ENCODE measurements around the gene RNU5B-1.
A peak's percentile ranks its signal among the peaks of the same experiment; 100 is the strongest.

The RNU5B-1 gene

DNA sequence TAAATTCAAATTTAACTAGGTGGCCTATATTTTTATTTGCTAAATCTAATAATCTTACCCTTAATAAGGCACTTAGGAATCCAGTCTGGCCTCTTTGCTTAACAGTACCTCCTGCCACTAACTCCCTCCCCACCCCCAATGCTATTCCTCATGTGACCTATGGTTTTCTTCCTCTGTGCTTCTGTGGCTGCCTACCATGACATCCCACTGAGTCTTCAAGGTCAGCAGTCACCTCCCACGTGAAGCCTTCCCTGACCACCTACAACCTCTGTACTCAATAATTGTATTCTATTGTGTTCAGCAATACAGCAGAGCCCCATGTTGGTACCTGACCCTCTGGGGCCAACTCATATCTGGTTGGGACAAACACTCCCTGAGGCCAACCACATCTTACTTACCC, 27.5 kb upstream of the RNU5B-1 start:
- FAIRE-seq (no peak), DNase-seq (ENCODE audit: insufficient read length, low spot score) (no peak)
- TF ChIP-seq POLR2A (IDR thresholded peaks at IDR 0.05; ENCODE audit: low read depth, low read length), result no peak

GRCh38 chr15:65278480-65278879, 26.0 kb upstream of the RNU5B-1 start:
- no peak for TF ChIP-seq POLR2A (IDR thresholded peaks at IDR 0.05; ENCODE audit: low read depth, low read length)
- DNase-seq (ENCODE audit: insufficient read length, low spot score) (no peak), FAIRE-seq (no peak)

DNA sequence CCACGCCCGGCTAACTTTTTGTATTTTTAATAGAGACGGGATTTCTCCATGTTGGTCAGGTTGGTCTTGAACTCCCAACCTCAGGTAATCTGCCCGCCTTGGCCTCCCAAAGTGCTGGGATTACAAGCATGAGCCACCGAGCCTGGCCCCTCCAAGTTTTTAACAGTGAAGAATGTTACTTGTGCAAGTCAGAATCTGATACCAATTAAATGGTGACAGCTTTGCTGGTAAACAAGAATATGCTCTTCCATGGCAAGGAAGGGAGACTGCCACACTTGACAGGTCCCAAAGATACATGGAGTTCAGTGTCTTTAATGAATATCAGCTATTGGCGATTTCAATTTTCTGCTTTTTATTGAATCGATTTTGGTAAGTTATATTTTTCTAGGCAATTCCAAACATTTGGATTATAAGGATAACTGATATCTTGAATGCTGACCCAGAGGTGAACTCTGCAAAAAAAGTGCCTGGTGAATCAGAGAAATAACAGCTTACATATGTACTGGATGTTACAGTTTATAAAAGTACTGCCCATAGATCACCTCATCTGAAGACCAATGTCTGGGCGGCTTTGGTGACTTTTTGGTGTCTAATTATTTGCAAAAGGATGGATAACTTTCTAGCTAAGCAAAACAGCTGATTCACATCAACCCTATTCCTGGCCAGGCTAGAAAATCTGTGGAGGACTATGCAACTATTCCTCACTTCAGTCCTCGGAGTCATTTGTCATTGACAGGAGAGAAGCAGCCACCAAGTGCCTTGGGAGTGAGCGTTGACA, 19.0 kb upstream of the RNU5B-1 start:
- DNase-seq (ENCODE audit: insufficient read length, low spot score), result no peak
- TF ChIP-seq POLR2A (IDR thresholded peaks at IDR 0.05; ENCODE audit: low read depth, low read length), result no peak
- no peak for FAIRE-seq

DNA sequence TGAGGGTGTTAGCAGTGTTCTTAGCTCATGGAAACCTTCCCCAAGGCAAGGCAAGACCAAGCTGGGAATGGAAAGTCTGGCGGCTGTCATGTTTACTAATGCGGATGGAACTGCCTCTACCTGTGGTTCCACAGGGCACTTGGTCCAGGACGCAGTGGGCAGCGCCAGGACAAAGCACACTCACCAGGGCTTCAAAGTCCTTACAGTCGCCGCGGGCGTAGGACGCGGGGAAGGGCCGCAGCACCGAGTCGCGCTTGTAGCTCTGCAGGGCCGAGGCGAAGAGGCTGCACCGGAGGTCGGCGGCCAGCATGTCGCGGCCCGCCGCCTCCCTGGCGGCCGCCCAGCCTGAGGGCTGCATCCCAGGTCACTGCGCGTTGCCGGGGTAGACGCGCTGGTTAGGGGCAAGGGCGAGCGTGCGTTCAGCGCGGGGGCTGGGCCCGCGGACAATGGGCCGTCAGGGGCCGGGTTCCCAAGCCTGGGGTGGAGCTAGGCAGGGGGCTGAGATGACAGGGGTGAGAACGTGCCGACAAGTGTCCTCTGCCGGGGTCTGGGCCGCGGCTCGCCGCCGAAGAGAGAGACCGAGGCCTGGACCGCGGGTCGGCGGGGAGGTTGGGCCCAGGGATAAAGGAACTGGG, 18.3 kb upstream of the RNU5B-1 start:
- TF ChIP-seq POLR2A (IDR thresholded peaks at IDR 0.05; ENCODE audit: low read depth, low read length), result no peak; the same call in 1 of the 2 replicates
- DNase-seq (ENCODE audit: insufficient read length, low spot score), result no peak
- no peak for FAIRE-seq

DNA sequence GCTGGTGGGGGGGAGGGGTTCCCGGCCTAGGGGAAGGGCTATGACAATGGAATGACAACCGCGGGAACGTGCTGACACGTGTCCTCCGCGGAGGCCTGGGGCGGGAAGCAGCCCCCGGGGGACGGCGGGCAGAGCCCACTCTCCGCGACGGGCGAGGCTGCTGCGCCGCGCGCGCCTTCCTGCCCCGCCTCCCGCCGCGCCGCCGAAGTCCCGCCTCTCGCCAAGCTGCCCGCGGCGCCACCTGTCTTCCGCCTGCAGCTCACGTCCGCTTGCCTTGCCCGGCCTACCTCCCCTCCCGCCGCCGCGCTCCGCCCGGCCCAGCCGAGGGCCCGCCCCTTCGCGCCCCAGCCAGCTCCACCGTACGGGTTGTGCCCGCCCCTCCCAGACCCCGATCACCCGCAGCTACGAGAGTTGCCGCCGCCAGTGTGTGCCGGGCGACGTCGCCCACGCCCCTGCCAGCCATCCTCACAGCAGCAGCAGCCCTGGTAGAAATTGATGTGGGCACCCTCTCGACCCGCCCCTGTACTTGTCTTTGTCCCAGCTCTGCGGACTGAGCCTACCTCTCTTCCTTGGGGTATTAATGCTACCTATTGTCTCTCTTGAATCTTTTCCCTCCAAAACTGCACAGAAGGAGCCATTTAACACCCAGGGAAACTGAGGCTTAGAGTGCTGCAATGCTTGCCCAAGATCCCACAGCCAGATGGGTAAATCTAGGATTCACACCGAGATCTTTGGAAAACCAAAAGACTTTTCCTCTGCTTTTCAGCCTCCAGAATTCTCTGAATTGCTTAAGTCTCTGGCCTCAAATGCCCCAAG, 17.6 kb upstream of the RNU5B-1 start, which contains the start of gene PARP16:
PARP16 (minus strand) TSS at position 180 of the 816 bp plus-strand sequence. CDS start 457 bp downstream, outside the sequence.
- FAIRE-seq, result no peak
- DNase-seq (ENCODE audit: insufficient read length, low spot score), result peak; percentile 72
- TF ChIP-seq POLR2A (IDR thresholded peaks at IDR 0.05; ENCODE audit: low read depth, low read length), result peak; percentile 81

DNA sequence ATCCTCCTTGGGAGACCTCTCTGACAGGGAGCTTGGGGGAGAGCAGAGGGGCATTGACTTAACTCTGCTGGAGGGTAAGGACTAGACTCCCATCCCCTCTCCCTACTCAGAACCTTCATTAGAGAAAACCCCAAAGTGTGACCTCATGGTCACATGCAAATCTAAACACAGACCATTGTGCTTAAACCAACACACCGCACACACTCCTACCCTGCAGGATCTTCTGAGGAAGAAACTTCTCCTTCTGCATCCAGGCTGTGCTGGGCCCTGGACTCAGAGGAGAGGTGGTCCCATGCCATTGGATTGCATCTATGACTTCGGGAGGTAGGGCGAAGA, 17.0 kb upstream of the RNU5B-1 start:
- no peak for TF ChIP-seq POLR2A (IDR thresholded peaks at IDR 0.05; ENCODE audit: low read depth, low read length)
- DNase-seq (ENCODE audit: insufficient read length, low spot score), result no peak
- no peak for FAIRE-seq

GRCh38 chr15:65289261-65289854, 15.1 kb upstream of the RNU5B-1 start:
- no peak for TF ChIP-seq POLR2A (IDR thresholded peaks at IDR 0.05; ENCODE audit: low read depth, low read length)
- FAIRE-seq (no peak), DNase-seq (ENCODE audit: insufficient read length, low spot score) (no peak)

DNA sequence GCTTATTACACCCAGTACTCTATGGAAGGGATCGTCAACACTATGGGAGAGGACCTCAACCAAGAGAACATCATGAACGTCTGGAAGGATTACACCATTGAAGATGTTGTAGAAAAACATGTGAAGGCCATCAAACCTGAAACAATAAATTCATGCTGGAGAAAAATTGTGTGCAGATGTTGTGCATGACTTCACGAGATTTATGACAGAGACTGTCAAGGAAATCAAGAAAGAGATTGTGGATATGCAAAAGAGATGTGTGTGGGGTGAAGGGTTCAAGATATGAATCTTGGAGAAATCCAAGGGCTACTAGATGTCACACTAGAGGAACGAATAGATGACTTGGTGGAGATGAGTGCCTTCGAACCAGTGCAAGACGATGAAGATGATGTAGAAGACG, 14.2 kb upstream of the RNU5B-1 start:
- DNase-seq (ENCODE audit: insufficient read length, low spot score), result no peak
- TF ChIP-seq POLR2A (IDR thresholded peaks at IDR 0.05; ENCODE audit: low read depth, low read length), result no peak
- FAIRE-seq, result no peak

DNA sequence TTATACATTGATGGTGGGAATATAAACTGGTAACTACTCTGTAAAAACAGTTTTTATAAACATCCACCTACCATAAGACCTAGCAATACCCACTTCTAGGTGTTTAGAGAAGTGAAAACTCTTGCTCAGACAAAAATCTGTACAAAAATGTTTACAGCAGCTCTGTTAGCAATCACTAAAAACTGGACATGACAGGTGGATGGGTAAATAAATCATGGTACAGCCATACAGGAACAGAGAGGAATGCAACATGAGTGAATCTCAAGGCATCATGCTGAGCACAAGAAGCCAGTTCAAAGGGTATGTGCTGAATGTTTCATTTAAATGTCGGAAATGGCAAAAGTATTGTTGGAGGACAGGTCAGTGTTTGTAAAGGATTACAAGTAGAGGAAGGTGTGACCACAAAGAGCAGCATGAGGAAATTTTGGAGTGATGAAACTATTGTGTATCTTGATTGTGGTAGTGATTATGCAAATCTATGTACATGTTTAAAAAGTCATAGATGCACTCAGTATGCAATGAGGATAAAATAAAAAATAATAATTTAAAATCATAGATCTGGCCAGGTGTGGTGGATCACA, 11.4 kb upstream of the RNU5B-1 start:
- DNase-seq (ENCODE audit: insufficient read length, low spot score), result no peak
- TF ChIP-seq POLR2A (IDR thresholded peaks at IDR 0.05; ENCODE audit: low read depth, low read length), result no peak
- FAIRE-seq, result no peak

DNA sequence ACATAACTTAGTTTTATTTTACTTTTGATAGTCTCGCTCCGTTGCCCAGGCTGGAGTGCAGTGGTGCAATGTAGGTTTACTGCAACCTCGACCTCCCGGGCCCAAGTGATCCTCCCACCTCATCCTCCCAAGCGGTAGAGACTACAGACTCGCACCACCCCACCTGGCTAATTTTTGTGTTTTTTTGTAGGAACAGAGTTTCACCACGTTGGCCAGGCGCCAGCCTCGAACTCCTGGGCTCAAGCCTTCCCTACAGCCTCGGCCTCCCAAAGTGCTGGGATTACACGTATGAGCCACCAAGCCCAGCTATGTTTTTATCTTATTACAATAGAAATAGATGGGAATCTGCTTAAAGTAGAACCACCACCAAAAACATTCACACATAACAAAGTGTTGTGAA, 5.7 kb upstream of the RNU5B-1 start:
- FAIRE-seq (no peak), DNase-seq (ENCODE audit: insufficient read length, low spot score) (no peak)
- no peak for TF ChIP-seq POLR2A (IDR thresholded peaks at IDR 0.05; ENCODE audit: low read depth, low read length)

- TF ChIP-seq POLR2A (IDR thresholded peaks at IDR 0.05; ENCODE audit: low read depth, low read length), result no peak
- no peak for DNase-seq (ENCODE audit: insufficient read length, low spot score)
- no peak for FAIRE-seq
These were observed 3.5 kb upstream of the RNU5B-1 start for GRCh38 chr15:65300924-65301441.

DNA sequence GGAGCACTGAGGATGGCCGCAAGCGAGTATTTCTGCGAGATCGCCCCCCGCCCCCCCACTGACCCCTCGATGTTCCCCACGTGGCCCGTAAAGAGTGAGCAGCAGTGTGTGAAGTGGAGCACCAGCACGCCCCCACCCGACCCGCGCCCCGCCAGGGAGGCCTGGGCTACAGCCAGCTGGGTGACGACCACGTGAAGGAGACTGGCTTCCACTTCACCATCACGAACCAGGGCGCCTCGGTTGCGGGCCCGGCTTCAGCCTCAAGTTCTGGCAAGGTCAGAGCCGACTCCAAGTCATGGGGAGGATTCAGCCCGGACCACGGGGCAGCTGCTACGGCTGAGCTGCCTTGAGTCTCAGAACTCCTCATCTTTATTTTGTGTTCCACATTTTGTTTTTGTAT, 2.4 kb upstream of the RNU5B-1 start:
- TF ChIP-seq POLR2A (IDR thresholded peaks at IDR 0.05; ENCODE audit: low read depth, low read length), result no peak
- DNase-seq (ENCODE audit: insufficient read length, low spot score) (no peak), FAIRE-seq (no peak)

- TF ChIP-seq POLR2A (IDR thresholded peaks at IDR 0.05; ENCODE audit: low read depth, low read length), result 0 out of 2 replicates have a peak, but pooled peaks have one; percentile 1
- DNase-seq (ENCODE audit: insufficient read length, low spot score) (no peak), FAIRE-seq (no peak)
These were observed 643 bp upstream of the RNU5B-1 start for GRCh38 chr15:65303687-65304380.

Measured in H54 (cell line).